Middle frontal gyrus (tissue), 1 donor: Measurements from ENCODE around the gene ZACN.

Source experiments
- DNase-seq: peaks from one replicate; pipeline ENCODE4 v3.0.0-alpha.2; 2015; ENCODE audit warnings: low spot score; ENCODE audit errors: extremely low spot score

The ZACN gene

GRCh38 chr17:76081295-76082210 is 2.6 kb downstream of the ZACN start:
- no peak for DNase-seq

GRCh38 chr17:76082326-76083251 is 3.6 kb downstream of the ZACN start:
- no peak for DNase-seq

DNA sequence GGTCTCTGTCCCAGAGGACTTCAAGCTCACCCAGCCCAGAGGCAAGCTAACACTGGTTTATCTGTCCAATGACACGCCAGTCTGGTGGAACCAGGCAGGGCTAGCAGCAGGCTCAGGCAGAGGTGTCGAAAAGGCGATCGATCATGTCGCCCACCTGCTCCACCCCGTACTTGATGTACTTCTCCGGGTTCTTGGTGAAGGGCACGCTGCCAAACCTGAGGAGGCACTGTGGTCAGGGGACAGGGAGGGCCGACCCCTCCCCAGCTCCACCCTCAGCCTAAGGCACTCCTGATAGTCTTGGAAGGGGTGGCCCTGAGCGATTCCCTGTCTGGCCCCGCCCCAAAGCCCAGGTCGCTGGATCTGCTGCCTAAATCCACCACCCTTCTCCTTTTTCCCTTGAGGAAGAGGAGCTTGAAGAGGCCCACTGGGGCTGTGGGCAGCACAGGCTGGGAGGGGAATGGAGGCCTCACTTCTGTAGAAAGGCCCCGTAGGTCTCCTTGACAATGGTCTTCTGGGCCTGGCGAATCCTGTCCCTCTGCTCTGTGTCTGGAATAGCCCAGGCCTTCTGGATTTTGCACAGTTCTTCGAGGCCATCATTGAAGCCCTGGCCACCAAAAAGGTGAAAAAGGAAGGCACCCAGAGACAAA is 4.7 kb downstream of the ZACN start:
- no peak for DNase-seq

GRCh38 chr17:76085066-76085730 is 6.2 kb downstream of the ZACN start:
- DNase-seq, result no peak

DNA sequence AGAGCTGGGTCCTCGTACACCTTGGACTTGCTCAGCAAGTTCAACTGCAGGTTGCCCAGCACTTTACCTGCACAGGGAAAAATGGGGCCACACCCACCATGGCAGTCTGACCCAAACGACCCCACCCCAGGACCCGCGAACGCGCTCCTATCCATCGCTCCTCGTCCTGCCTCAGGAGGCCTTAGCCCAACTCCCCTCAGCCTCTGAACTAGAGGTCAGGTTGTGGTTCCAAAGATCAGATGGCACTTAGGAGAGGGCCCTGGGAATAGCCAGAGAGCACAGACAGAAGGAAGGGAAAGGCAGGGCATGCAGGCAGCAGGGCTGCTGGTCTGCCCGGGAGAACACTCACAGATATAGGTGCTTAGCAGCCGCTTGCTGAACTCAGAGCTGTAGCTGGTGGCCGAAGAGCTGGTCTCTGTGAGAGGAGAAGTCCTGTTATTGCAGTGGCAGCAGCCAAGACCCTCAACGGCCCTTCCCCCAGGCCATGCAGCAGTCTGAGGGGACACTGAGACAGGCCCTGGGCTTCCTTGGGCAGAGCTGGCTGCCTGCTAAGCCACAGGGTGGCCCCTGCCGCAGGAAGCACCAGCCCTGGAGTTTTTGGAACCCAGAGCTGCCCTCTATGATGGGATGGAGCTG is 6.9 kb downstream of the ZACN start:
- no peak for DNase-seq

GRCh38 chr17:76086384-76086783 is 7.4 kb downstream of the ZACN start:
- DNase-seq, result no peak

GRCh38 chr17:76087531-76087930 is 8.5 kb downstream of the ZACN start:
- DNase-seq, result no peak

DNA sequence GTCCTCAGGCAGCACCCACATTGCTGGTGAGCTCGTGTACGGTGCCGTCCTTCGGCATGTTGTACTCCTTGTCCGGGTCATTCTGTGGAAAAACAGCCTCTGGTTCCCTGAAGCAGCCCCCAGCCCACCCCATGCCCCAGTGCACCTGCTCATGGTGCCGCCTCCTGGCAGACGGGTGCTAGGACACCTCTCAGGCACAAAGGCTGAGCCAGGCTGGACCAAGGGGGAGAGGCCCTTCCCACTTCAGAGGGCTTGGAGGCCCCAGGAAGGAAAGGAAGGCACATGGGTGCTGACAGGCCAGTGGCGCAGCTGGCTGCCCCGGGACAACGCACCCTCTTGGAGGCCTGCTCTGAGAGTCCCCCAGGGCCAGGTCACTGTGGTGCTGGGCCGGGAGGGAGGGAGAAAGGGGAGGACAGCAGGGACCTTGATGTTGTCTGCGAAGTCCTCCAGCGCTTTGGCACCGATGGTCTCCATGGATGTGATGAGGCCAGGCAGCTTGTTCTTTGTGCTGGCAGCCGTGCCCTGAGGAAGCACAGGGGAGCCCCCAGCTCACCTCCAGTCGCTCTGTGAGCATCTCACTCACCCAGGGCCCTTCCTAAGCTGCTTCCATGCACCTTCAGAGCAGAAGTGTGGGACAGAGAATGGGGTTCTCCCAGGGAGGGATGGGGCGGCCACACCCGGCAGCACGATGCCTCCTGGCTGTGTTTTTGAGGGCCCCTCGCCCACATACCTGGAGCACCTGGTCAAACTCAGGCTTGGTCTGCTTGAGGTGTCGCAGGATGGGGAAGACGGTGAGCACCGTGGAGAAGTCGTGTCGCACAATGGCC is 9.3 kb downstream of the ZACN start:
- no peak for DNase-seq

DNA sequence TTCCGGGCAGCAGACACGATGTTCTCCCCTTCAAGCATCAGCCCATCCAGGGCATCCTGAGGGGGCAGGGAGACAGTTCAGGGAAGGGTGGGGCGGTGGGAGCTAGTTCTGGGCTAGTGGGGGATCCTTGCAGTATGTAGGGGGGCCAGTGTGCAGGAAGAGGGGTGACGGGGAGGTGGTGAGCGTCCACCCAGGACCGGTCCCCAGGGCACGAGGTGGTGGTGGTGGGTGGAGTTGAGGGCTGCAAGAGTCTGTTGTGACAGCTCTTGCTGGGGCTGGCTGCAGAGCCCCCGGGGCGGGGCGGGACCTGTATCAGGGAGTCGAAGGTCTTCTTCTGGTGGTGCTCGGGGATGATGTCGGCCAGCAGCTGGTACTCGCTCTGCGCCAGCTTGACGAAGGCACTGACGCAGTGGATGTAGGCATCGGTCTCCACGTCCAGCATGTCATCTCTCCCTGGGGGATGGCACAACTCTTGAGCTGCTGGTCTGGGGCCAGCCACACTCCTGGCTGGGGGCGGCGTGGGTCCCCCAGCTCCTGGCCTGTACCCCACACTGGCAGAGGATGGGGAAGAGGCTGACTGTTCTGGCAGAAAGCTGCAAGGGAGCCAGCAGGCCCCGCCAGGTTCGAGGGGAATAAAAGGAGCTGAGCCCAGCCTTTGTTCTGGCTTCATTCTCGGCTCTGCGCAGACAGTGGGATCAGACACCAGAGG is 10.0 kb downstream of the ZACN start:
- DNase-seq, result no peak

- no peak for DNase-seq
These were observed 10.9 kb downstream of the ZACN start for GRCh38 chr17:76089680-76090516.

- no peak for DNase-seq
These were observed 11.6 kb downstream of the ZACN start for GRCh38 chr17:76090517-76091129.

GRCh38 chr17:76091526-76092286 is 12.7 kb downstream of the ZACN start:
- DNase-seq, result no peak

- DNase-seq, result no peak
These were observed 13.8 kb downstream of the ZACN start for GRCh38 chr17:76092526-76093413.

- no peak for DNase-seq
These were observed 15.1 kb downstream of the ZACN start for GRCh38 chr17:76094046-76094445.

- no peak for DNase-seq
These were observed 17.0 kb downstream of the ZACN start for GRCh38 chr17:76095943-76096342.

GRCh38 chr17:76097716-76098295 is 18.8 kb downstream of the ZACN start:
- no peak for DNase-seq
